ENCODE data around the gene HSF2BP. TPM values are rescaled to one million over a fixed set of nuclear protein-coding genes. Genes with fewer than 3 reads are reported as not detected.

Gene HSF2BP
- polyA plus RNA-seq, 1 of the 3 experiments (the other 2 are of a cell fraction) = 1.1 TPM

DNA sequence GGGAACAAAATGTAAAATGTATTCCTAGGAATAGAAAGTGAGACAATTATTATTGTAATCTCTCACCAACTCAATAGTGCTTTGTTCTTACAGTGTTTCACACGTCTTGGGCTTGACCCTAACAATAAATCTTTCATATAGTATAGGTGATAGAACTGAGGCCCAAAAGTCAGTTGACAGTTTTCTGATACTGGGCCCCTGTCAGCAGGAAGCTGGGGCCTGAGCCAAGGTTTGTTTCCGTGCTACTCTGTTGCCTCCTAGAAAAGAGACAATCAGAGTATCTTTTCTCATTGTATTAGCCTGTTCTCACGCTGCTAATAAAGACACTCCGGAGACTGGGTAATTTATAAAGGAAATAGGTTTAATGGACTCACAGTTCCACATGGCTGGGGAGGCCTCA, 5.1 kb upstream of the HSF2BP start:
- ChIA-PET CTCF (no interaction called here), POLR2A (no interaction called here)
- Histone ChIP-seq H3K27me3 (ENCODE audit: insufficient read depth) (no peaks in the 10 kb centered on the region), H3K9ac (no peak overlapping the region), H3K9me2 (no peaks in the 10 kb centered on the region), H3K79me2 (ENCODE audit: insufficient read depth) (peaks cover 91% of the 10 kb centered on the region), H3F3A (replicated peaks; ENCODE audit: insufficient read depth) (peaks cover 5% of the 10 kb centered on the region), H4K20me1 (ENCODE audit: insufficient read depth) (no peaks in the 10 kb centered on the region; the same call in 1 of the 2 replicates), H3K4me3 (ENCODE audit: low read depth in 2 of 2, low read length in 1 of 2) (no peak overlapping the region), H3K36me3 (replicated peaks in 1 of 2; ENCODE audit: control insufficient read depth in 1 of 2, insufficient read depth in 2 of 2, low read length in 1 of 2) (peaks cover 17 to 27% of the 10 kb centered on the region in 2 experiments), H3K4me2 (no peak overlapping the region), H3K27ac (ENCODE audit: low read depth in 2 of 2, low read length in 1 of 2) (no peak overlapping the region), H2AFZ (ENCODE audit: low read depth) (no peak overlapping the region), H3K9me3 (no peaks in the 10 kb centered on the region), H3K4me1 (ENCODE audit: control insufficient read depth in 1 of 2, insufficient read depth in 2 of 2, low read depth in 1 of 2, low read length in 1 of 2) (peaks cover 5 to 7% of the 10 kb centered on the region in 2 experiments; a peak in 3 of 4 replicates)
- whole genome bisulfite sequencing (ENCODE audit: low lambda C conversion rate) = 85% methylated on average over 4 of the region's 4 CpGs
- DNase-seq = no peak
- TF ChIP-seq GABPA (IDR thresholded peaks at IDR 0.05; ENCODE audit: low read depth) = no peak
- TF ChIP-seq FOXM1 (IDR thresholded peaks at IDR 0.05; ENCODE audit: low read depth) = no peak
- no peak for TF ChIP-seq EZH2phosphoT487 (IDR thresholded peaks at IDR 0.05; ENCODE audit: borderline replicate concordance, low read depth)
- TF ChIP-seq, protein P1, sequence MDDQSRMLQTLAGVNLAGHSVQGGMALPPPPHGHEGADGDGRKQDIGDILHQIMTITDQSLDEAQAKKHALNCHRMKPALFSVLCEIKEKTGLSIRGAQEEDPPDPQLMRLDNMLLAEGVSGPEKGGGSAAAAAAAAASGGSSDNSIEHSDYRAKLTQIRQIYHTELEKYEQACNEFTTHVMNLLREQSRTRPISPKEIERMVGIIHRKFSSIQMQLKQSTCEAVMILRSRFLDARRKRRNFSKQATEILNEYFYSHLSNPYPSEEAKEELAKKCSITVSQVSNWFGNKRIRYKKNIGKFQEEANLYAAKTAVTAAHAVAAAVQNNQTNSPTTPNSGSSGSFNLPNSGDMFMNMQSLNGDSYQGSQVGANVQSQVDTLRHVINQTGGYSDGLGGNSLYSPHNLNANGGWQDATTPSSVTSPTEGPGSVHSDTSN (IDR thresholded peaks at IDR 0.05) = no peak
- TF ChIP-seq ZBTB33 (IDR thresholded peaks at IDR 0.05; ENCODE audit: borderline replicate concordance, low read depth) = no peak
- no peak for TF ChIP-seq ELF1 (IDR thresholded peaks at IDR 0.05)
- no peak for TF ChIP-seq CHD2 (IDR thresholded peaks at IDR 0.05; ENCODE audit: low read length, partially characterized antibody)

DNA sequence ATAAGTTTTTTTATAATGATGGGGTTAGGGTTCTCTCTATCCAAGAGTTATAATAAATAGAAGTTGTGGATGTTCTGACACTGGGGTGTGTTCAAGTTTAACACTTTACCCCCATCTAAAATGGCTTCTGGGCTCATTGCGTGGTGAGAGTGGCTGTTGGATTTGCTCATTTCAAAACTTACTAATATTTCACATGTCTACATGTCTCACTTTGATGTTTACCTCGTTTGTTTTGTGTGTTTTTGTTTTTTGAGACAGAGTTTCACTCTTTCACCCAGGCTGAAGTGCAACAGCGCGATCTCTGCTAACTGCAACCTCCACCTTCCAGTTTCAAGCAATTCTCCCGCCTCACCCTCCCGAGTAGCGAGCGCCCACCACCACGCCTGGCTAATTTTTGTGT, 3.7 kb upstream of the HSF2BP start:
- Histone ChIP-seq H3K9ac (no peak overlapping the region), H3K27ac (ENCODE audit: low read depth in 2 of 2, low read length in 1 of 2) (no peak overlapping the region), H3K79me2 (ENCODE audit: insufficient read depth) (peaks cover 81% of the 10 kb centered on the region), H3K4me1 (ENCODE audit: control insufficient read depth in 1 of 2, insufficient read depth in 2 of 2, low read depth in 1 of 2, low read length in 1 of 2) (peaks cover 5 to 13% of the 10 kb centered on the region in 2 experiments; a peak in 3 of 4 replicates), H3K36me3 (replicated peaks in 1 of 2; ENCODE audit: control insufficient read depth in 1 of 2, insufficient read depth in 2 of 2, low read length in 1 of 2) (peaks cover 17 to 27% of the 10 kb centered on the region in 2 experiments), H2AFZ (ENCODE audit: low read depth) (no peak overlapping the region), H3K27me3 (ENCODE audit: insufficient read depth) (no peaks in the 10 kb centered on the region), H4K20me1 (ENCODE audit: insufficient read depth) (no peaks in the 10 kb centered on the region), H3K4me3 (ENCODE audit: low read depth in 2 of 2, low read length in 1 of 2) (no peak overlapping the region), H3F3A (replicated peaks; ENCODE audit: insufficient read depth) (peaks cover 5% of the 10 kb centered on the region), H3K9me3 (no peaks in the 10 kb centered on the region), H3K4me2 (no peak overlapping the region), H3K9me2 (no peaks in the 10 kb centered on the region)
- DNase-seq = no peak
- POLR2A ChIA-PET = no interaction called here
- CTCF ChIA-PET = no interaction called here
- WGBS (ENCODE audit: low lambda C conversion rate) = 99% methylated on average over 9 of the region's 9 CpGs
- TF ChIP-seq EZH2phosphoT487 (IDR thresholded peaks at IDR 0.05; ENCODE audit: borderline replicate concordance, low read depth) (no peak), RAD21 (IDR thresholded peaks at IDR 0.05; ENCODE audit: low read length) (no peak), ZBTB33 (IDR thresholded peaks at IDR 0.05; ENCODE audit: borderline replicate concordance, low read depth) (no peak), TEAD4 (IDR thresholded peaks at IDR 0.05; ENCODE audit: borderline replicate concordance, insufficient read depth) (no peak), TCF12 (IDR thresholded peaks at IDR 0.05) (no peak), ELF1 (IDR thresholded peaks at IDR 0.05) (no peak), FOXJ3 (CRISPR knock-in tag; IDR thresholded peaks at IDR 0.05) (no peak), GATA2 (CRISPR knock-in tag; IDR thresholded peaks at IDR 0.05) (no peak)
- TF ChIP-seq, protein P1 (IDR thresholded peaks at IDR 0.05) = no peak
- TF ChIP-seq, protein P2, sequence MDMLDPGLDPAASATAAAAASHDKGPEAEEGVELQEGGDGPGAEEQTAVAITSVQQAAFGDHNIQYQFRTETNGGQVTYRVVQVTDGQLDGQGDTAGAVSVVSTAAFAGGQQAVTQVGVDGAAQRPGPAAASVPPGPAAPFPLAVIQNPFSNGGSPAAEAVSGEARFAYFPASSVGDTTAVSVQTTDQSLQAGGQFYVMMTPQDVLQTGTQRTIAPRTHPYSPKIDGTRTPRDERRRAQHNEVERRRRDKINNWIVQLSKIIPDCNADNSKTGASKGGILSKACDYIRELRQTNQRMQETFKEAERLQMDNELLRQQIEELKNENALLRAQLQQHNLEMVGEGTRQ (IDR thresholded peaks at IDR 0.05; ENCODE audit: borderline replicate concordance, low read depth, low read length) = no peak
